ENCODE data around the gene ARSK. TPM values are rescaled to one million over a fixed set of nuclear protein-coding genes. Genes with fewer than 3 reads are reported as not detected.

Gene ARSK
- total RNA-seq, 1 experiment from 2014 or later, result 8.5 TPM

- no peak overlapping the region for H3K4me2 ChIP-seq (ENCODE audit: insufficient read depth, insufficient read length, low read length)
- H3K23ac ChIP-seq (ENCODE audit: insufficient read length, low read depth, low read length), result no peak overlapping the region
- no peak overlapping the region for H3K4me3 Mint-ChIP-seq
- H2BK5ac ChIP-seq (ENCODE audit: insufficient read length, low read length), result no peak overlapping the region
- no peak overlapping the region for H4K8ac ChIP-seq (replicated peaks; ENCODE audit: insufficient read length, low read depth, low read length)
- no peaks in the 10 kb centered on the region; the same call in 1 of the 2 replicates for H3K27me3 ChIP-seq (ENCODE audit: insufficient read depth, low read length)
- no peak overlapping the region for H3K14ac ChIP-seq (ENCODE audit: insufficient read depth, low read length)
- peaks cover 20% of the 10 kb centered on the region for H3K9me3 ChIP-seq (ENCODE audit: control insufficient read depth, low read depth, low read length)
- H3K4me1 ChIP-seq (ENCODE audit: insufficient read depth, low read length), result no peaks in the 10 kb centered on the region
- peaks cover 26 to 28% of the 10 kb centered on the region in 2 experiments for H3K9me3 Mint-ChIP-seq
- DNase-seq, result no peak
- no peak overlapping the region for H3K18ac ChIP-seq (ENCODE audit: insufficient read length, low read depth, low read length)
- no peak overlapping the region for H4K5ac ChIP-seq (ENCODE audit: insufficient read length, low read depth, low read length)
- H3K79me1 ChIP-seq (ENCODE audit: insufficient read depth, low read depth, low read length, poor library complexity, severe bottlenecking), result no peaks in the 10 kb centered on the region
- no peak overlapping the region for H3K4ac ChIP-seq (ENCODE audit: low read depth, low read length)
- H3K27me3 Mint-ChIP-seq (ENCODE audit: low read depth), result peaks cover 17% of the 10 kb centered on the region
- peaks cover 0 to 6% of the 10 kb centered on the region in 2 experiments; a peak in 1 of 4 replicates for H3K4me1 Mint-ChIP-seq
- H3K27ac Mint-ChIP-seq, result no peak overlapping the region; a peak in 1 of 7 replicates
- H2BK20ac ChIP-seq (ENCODE audit: low read depth, low read length, poor library complexity, severe bottlenecking), result no peak overlapping the region
- no CpG with 5 or more reads among the region's 4 CpGs for WGBS (ENCODE audit: extremely low coverage, insufficient read length, low lambda C conversion rate)
- H2BK15ac ChIP-seq (ENCODE audit: low read depth, low read length), result no peak overlapping the region
- H3K79me2 ChIP-seq (ENCODE audit: insufficient read depth, low read length), result no peaks in the 10 kb centered on the region
- TF ChIP-seq CTCF (conservative IDR thresholded peaks at IDR 0.05), result no peak
- peaks cover 16 to 30% (median 20%) of the 10 kb centered on the region in 3 experiments for H3K36me3 Mint-ChIP-seq (ENCODE audit: insufficient read depth in 1 of 3, low read depth in 3 of 3)
- no peak overlapping the region for H3K9ac ChIP-seq (ENCODE audit: extremely low read depth, insufficient read length, low read length)
- no peak overlapping the region for H3K56ac ChIP-seq (ENCODE audit: insufficient read length, low read depth, low read length)
- no peak overlapping the region for H3T11ph ChIP-seq (ENCODE audit: low read length)
- H2BK12ac ChIP-seq (ENCODE audit: insufficient read length, low read depth, low read length), result no peak overlapping the region
- no peak overlapping the region for H4K91ac ChIP-seq (ENCODE audit: insufficient read length, low read depth, low read length)
- no peaks in the 10 kb centered on the region for H3K23me2 ChIP-seq (ENCODE audit: insufficient read length, low read depth, low read length, poor library complexity, severe bottlenecking)
- H2BK120ac ChIP-seq (ENCODE audit: low read depth, low read length, poor library complexity, severe bottlenecking), result no peak overlapping the region
- no peaks in the 10 kb centered on the region for H4K20me1 ChIP-seq (ENCODE audit: control insufficient read depth, insufficient read depth, insufficient read length)
- no peak overlapping the region for H2AK5ac ChIP-seq (ENCODE audit: insufficient read length, low read length)
- no peak overlapping the region for H3K27ac ChIP-seq (ENCODE audit: insufficient read length, low read depth, low read length)
- no peak overlapping the region for H2AFZ ChIP-seq (ENCODE audit: low read length)
These were observed 73.3 kb downstream of the ARSK start for GRCh38 chr5:95627971-95628810.

All from H9 (cell line).